ENCODE results near the gene NPAS1.
A peak's percentile ranks its signal among the peaks of the same experiment; 100 is the strongest.

The NPAS1 gene

DNA sequence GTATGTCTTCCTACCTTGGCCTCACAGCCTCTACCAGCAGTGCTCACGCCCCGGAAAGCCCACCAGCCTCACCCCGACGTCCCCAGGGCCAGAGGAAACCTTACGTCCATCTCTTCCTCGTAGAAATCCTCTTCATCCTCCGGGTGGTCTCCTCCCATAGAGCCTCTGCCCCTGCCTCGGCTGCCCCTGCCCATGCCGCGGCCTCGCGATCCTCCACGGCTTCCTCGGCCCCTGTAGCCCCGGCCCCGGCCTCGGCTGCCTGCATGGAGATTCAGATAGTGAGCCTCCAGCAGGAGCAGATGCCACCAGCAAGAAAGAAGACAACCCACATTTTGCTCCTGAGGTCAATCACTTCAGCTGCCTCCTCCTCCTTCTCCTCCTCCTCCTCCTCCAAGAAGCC is 66.6 kb downstream of the NPAS1 start:
- no peak for TF ChIP-seq ZFX (IDR thresholded peaks at IDR 0.05; ENCODE audit: borderline replicate concordance)
- TF ChIP-seq, protein P1, sequence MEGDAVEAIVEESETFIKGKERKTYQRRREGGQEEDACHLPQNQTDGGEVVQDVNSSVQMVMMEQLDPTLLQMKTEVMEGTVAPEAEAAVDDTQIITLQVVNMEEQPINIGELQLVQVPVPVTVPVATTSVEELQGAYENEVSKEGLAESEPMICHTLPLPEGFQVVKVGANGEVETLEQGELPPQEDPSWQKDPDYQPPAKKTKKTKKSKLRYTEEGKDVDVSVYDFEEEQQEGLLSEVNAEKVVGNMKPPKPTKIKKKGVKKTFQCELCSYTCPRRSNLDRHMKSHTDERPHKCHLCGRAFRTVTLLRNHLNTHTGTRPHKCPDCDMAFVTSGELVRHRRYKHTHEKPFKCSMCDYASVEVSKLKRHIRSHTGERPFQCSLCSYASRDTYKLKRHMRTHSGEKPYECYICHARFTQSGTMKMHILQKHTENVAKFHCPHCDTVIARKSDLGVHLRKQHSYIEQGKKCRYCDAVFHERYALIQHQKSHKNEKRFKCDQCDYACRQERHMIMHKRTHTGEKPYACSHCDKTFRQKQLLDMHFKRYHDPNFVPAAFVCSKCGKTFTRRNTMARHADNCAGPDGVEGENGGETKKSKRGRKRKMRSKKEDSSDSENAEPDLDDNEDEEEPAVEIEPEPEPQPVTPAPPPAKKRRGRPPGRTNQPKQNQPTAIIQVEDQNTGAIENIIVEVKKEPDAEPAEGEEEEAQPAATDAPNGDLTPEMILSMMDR (IDR thresholded peaks at IDR 0.05): no peak
- no peak overlapping the region for H3K27ac ChIP-seq

DNA sequence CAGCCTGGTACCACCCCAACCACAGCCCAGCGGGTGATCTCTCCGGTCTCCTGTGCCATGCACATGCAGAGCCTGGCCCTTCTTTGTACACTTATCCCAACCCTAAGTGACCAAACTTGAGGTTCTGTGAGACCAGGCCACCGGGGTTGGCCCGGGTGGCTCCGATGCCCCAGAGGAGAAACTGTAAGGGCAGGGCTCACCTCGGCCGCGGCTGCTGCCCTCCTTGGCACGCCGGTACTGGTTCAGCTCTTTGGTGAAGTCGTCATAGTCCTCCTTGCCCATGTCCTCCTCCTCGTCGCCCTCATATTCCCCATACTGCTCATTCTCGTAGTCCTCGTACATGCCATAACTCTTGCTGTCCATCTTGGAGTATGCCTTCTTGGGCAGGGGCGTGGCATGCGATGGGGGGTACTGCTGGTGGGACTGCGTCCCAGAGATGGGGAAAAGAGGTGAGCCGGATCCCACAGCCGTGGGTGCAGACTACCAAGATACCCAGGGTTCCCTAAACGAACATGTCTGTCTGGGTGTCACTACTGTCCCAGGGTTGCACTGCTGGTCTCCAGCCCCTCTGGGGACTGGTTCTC is 70.2 kb downstream of the NPAS1 start:
- H3K27ac ChIP-seq: no peak overlapping the region
- TF ChIP-seq, protein P1 (IDR thresholded peaks at IDR 0.05): no peak
- no peak for TF ChIP-seq ZFX (IDR thresholded peaks at IDR 0.05; ENCODE audit: borderline replicate concordance)

DNA sequence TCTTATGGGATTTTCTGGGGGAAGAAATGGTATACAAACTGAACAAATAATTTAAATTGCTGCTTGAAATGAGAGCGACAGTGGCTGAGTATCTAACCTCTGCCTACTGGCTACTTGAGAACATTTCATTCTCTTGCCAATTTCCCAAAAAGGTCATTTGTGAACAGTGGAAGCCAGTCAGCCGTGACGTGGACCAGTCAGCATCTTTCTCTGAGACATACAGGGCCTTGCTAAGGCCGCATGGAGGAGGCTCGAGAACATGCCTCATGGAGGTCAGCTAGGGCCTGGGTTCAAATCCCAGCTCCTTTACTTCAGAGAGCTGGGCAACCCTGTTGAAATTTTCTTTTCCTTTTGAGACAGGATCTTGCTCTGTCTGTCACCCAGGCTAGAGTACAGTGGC is 73.6 kb downstream of the NPAS1 start:
- H3K27ac ChIP-seq: no peak overlapping the region
- TF ChIP-seq, protein P1 (IDR thresholded peaks at IDR 0.05): no peak
- TF ChIP-seq ZFX (IDR thresholded peaks at IDR 0.05; ENCODE audit: borderline replicate concordance): no peak

DNA sequence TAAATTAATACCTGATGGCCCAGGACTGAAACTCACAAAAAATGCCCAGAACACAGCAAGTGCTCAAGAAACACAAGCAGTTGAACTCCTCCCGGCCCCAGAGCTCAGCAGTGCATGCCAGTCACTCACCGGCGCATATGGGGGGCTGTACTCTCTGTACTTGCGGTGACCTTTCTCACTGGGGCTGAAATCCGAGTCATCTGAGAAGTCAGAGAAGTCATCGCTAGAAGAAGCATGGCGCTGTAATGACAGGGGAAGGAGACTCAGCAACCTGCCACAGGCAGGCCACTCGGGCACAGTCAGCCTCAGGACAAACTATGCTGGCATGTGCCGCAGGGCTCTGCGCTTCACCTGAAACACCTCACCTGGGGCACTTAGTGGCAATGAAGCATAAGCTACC is 74.2 kb downstream of the NPAS1 start:
- TF ChIP-seq, protein P1 (IDR thresholded peaks at IDR 0.05): no peak
- no peak for TF ChIP-seq ZFX (IDR thresholded peaks at IDR 0.05; ENCODE audit: borderline replicate concordance)
- H3K27ac ChIP-seq: peak overlapping the region; percentile 86; the same call in 1 of the 2 replicates

DNA sequence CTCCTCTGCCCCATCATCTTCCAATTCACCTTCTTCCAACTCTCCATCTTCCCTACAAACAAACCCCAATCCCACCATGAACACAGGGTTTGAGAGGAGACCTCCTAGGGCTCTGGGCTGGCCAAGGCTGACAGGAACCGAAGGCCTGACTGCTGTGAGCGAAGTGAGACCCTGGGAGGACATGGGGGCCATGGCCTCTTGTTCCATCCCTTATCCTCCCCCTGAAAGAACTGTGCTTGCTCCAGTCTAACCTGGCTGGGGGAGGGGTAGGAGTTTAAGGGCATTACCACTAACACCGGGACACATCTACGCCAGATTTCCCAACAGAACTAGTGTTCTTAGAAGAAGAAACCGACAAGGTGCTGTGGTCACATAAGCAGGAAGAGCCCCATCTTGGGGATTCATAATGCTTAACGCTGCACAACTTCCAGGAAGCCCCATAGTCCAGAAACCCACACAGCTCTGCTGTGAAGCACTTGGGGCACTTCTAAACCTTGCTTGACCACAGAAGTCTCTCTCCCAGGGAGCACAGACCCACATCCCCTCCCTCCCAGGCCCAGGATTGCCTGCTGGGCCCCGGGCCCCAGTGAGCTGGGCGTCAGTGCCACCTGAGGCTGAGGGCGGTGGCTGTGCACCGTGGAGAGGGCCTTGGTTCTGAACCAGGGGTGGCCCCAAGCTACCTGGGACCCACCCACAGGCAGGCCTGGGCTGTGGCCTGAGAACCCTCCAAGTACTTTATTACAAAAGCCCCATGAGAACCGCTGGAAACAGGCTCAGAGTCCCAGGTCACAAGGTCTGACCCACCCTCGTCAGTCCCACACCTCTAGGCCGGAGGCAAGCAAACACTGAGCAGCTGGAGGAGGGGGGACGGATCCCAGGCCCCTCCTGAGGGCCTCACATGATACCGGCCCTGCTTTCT is 75.2 kb downstream of the NPAS1 start:
- no peak for TF ChIP-seq ZFX (IDR thresholded peaks at IDR 0.05; ENCODE audit: borderline replicate concordance)
- TF ChIP-seq, protein P1 (IDR thresholded peaks at IDR 0.05): no peak
- peak overlapping the region; percentile 86 for H3K27ac ChIP-seq

Measured in 22Rv1 (cell line).